Fibroblast of the aortic adventitia (primary cell): ENCODE data around the gene COG4. TPM values are rescaled to one million over a fixed set of nuclear protein-coding genes. Genes with fewer than 3 reads are reported as not detected.
"Not testable (repeated sequence)": the region's sequence is repeated elsewhere in the genome, so short reads cannot be mapped to it uniquely, and the experiment has no call there.

Experiments
- DNase-seq: peaks from one replicate; pipeline ENCODE4 v3.0.0-alpha.2; 2010; ENCODE audit warnings: low read depth
- H3K4me3 ChIP-seq: 2 replicates; pipeline ENCODE4 v1.5.1; 2011; ENCODE audit warnings: low read depth, mild to moderate bottlenecking, control low read depth, low read length, moderate library complexity
- CTCF ChIP-seq: IDR thresholded peaks from 2 replicates; pipeline ENCODE4 v1.5.1; 2011; ENCODE audit warnings: mild to moderate bottlenecking, low read length, control low read depth, inconsistent platforms; ENCODE audit not compliant: insufficient read depth
- total RNA-seq: library from RNA; depleted of rRNA; stranded (reverse); fragments of >200 nt; gene quantifications from 2 replicates; pipeline ENCODE4 v1.2.3, GENCODE V29; 2012; ENCODE audit warnings: low replicate concordance

Gene COG4
- total RNA-seq, 1 donor = 59.9 TPM

DNA sequence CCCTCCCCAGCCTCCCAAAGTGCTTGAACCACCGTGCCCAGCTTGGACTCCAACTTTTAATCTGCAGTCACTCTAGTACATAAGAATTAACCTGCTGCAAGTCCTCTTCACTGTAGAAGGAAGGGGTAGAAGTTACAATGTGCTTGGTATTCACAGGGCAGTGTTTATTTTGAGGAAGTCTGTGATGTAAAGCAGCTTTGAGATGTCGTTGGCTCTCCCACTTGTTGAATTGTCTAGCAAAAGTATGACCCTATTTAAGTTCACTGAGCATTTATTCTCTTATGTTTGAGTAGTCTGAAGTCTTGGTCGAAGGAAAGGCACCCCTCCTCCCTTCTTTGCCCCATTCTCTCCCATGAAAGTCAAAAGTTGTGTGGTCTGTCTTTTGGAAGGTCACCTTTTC lies 28.4 kb upstream of the COG4 start:
- TF ChIP-seq CTCF = no peak
- no peak for DNase-seq
- no peak overlapping the region for H3K4me3 ChIP-seq

- no peak for DNase-seq
These were observed 26.7 kb upstream of the COG4 start for GRCh38 chr16:70550082-70550481.

DNA sequence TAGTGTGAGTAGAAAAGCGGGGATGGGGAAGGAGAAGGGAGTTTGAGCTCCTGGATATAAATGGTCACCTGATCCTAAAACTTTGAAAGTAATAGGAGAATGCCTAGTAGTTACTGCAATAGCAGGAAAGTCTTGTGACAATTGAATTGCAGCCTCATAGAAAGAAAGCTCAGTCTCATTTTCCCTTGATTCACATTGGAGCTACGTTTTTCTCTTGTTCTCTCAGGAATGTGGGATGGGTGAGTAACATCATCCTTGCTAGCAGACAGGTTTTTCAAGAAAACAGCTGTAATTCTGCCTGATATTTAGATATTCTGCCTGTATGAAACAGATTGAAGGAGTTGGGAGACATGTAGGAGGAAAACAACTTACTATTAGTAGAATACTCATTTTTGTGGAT lies 25.6 kb upstream of the COG4 start:
- H3K4me3 ChIP-seq = no peak overlapping the region
- DNase-seq = peak; percentile 14
- TF ChIP-seq CTCF = no peak

More at GRCh38 chr16:70550082-70550481, 26.7 kb upstream of the COG4 start:
- H3K4me3 ChIP-seq = no peak overlapping the region
- no peak for TF ChIP-seq CTCF

DNA sequence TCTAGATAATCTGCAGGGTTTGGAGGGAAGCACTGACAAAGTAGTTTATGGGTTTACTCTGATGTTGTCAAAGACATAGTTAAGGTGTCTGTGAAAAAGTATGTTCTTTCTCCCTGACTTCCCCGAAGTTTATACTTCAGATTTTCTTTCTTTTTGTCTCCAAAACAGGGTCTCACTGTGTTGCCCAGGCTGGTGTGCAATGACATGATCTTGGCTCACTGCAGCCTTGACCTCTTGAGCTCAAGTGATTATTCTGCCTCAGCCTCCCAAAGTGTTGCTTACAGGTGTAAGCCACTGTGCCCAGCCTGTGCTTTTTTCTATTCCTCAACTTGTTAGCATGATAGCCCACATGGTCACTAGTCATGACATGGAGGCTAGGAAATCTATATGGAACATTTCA lies 21.2 kb upstream of the COG4 start:
- no peak for DNase-seq

DNA sequence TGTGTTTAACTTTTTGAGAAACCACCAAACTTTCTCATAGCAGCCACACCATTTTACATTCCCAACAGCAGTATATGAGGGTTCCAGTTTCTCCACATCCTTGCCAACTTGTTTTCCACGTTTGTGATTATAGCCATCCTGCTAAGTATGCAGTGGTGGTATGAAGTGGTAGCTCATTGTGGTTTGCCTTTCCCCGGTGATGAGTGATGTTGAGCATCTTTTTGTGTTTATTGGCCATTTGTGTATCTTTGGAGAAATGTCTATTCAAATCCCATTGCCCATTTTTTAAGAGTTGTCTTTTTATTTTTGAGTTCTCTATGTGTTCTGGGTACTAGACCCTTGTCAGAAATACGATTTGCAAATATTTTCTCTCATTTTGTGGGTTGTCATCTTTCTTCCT lies 17.6 kb upstream of the COG4 start:
- TF ChIP-seq CTCF = no peak
- no peak for DNase-seq
- H3K4me3 ChIP-seq = no peak overlapping the region

More for the DNA sequence above, 21.2 kb upstream of the COG4 start:
- no peak overlapping the region for H3K4me3 ChIP-seq
- no peak for TF ChIP-seq CTCF

- DNase-seq = no peak
- H3K4me3 ChIP-seq = no peak overlapping the region
- no peak for TF ChIP-seq CTCF
These were observed 11.6 kb upstream of the COG4 start for GRCh38 chr16:70534971-70535370.

GRCh38 chr16:70529954-70530353 lies 6.6 kb upstream of the COG4 start:
- not testable (repeated sequence) for DNase-seq, H3K4me3 ChIP-seq
